AG10803 (cell line): ENCODE data around the gene THBS4.

Source experiments
- DNase-seq: peaks from one replicate; pipeline ENCODE4 v3.0.0; 2010; ENCODE audit warnings: low read depth
- H3K4me3 ChIP-seq: 2 replicates; pipeline ENCODE4 v1.5.1; 2011; ENCODE audit warnings: mild to moderate bottlenecking, low read length, control low read depth
- TF ChIP-seq, protein P1 (sequence below): conservative IDR thresholded peaks from 2 replicates; pipeline ENCODE4 v1.5.1; 2011; ENCODE audit warnings: mild to moderate bottlenecking, low read length, control low read depth, inconsistent platforms

The THBS4 gene

GRCh38 chr5:80059354-80059980, 24.3 kb downstream of the THBS4 start:
- no peak overlapping the region for H3K4me3 ChIP-seq
- DNase-seq, result no peak
- TF ChIP-seq, protein P1, sequence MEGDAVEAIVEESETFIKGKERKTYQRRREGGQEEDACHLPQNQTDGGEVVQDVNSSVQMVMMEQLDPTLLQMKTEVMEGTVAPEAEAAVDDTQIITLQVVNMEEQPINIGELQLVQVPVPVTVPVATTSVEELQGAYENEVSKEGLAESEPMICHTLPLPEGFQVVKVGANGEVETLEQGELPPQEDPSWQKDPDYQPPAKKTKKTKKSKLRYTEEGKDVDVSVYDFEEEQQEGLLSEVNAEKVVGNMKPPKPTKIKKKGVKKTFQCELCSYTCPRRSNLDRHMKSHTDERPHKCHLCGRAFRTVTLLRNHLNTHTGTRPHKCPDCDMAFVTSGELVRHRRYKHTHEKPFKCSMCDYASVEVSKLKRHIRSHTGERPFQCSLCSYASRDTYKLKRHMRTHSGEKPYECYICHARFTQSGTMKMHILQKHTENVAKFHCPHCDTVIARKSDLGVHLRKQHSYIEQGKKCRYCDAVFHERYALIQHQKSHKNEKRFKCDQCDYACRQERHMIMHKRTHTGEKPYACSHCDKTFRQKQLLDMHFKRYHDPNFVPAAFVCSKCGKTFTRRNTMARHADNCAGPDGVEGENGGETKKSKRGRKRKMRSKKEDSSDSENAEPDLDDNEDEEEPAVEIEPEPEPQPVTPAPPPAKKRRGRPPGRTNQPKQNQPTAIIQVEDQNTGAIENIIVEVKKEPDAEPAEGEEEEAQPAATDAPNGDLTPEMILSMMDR, result no peak

DNA sequence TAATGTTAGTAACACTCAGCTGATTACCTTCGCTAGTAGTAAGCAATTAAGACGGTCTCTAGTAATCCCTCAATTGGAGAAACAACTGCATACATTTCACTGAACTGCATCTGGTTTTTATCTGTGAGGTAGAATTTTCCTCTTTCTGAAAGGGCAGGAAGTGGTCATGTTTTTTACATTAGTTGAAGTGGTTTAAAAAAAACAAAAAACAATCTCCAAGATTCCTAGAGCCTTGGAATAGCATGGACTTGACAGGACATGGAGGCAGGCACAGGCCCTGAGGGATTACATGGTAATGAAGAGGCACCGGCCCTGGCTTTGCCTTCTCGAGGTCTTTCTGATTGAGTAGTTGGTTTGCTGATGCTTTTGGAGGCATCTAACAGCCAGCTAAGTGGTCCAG, 25.8 kb downstream of the THBS4 start:
- TF ChIP-seq, protein P1, result no peak
- peak; percentile 57 for DNase-seq
- no peak overlapping the region for H3K4me3 ChIP-seq

- TF ChIP-seq, protein P1, result no peak
- H3K4me3 ChIP-seq, result no peak overlapping the region
- DNase-seq, result no peak
Observed at GRCh38 chr5:80061547-80061946, 26.4 kb downstream of the THBS4 start.

GRCh38 chr5:80064124-80064523, 29.0 kb downstream of the THBS4 start:
- H3K4me3 ChIP-seq, result no peak overlapping the region
- peak; percentile 63 for DNase-seq
- TF ChIP-seq, protein P1, result no peak

- H3K4me3 ChIP-seq, result no peak overlapping the region
- DNase-seq, result no peak
- TF ChIP-seq, protein P1, result no peak
Observed at GRCh38 chr5:80067016-80067415, 31.9 kb downstream of the THBS4 start.

- no peak for DNase-seq
- no peak overlapping the region for H3K4me3 ChIP-seq
- TF ChIP-seq, protein P1, result no peak
Observed at GRCh38 chr5:80067531-80068245, 32.5 kb downstream of the THBS4 start.

- no peak overlapping the region for H3K4me3 ChIP-seq
- TF ChIP-seq, protein P1, result no peak
- DNase-seq, result no peak
Observed at GRCh38 chr5:80068246-80068636, 33.1 kb downstream of the THBS4 start.
